Posterior cingulate gyrus (tissue), 11 donors: Measurements from ENCODE around the gene AP4S1.

Experiments
- DNase-seq, 10 donors: peaks; one replicate each; pipeline versions ENCODE4 v3.0.0 to v3.0.0-alpha.2; 2020 to 2021; ENCODE audit warnings: mixed read lengths in 3 of 10
- intact Hi-C: fragments of 100-400 bp; cut with DNase I; formaldehyde crosslinking; loops from one replicate; pipeline ENCODE4 v1.15.1; 2023

Gene AP4S1

GRCh38 chr14:31125231-31125630 lies 99.8 kb downstream of the AP4S1 start:
- DNase-seq = no peak
- intact Hi-C loops = no loop called here

GRCh38 chr14:31126680-31127079 lies 101.2 kb downstream of the AP4S1 start:
- DNase-seq = no peak

DNA sequence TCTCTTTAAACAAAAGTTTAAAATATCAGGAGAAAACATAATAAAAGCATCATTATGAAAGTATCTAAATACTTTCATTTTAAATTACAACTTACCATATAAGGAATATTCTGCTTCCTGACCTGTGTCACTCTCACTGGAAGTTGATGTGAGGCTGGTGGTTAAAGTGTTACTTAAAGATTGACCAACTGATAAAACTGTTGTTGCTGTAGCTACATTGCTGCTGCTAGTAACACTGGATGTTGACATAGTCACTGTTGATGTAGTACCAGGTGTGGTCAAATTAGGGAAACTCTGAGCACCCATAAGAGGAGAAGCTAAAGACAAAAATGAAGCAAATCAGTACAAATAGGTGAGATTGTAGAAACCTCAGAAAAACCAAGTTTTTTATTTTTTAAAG lies 102.2 kb downstream of the AP4S1 start:
- intact Hi-C loops = no loop called here
- DNase-seq = no peak

More at GRCh38 chr14:31126680-31127079, 101.2 kb downstream of the AP4S1 start:
- intact Hi-C loops = no loop called here

- DNase-seq = no peak
- intact Hi-C loops = no loop called here
Measured at GRCh38 chr14:31128601-31129526, 103.4 kb downstream of the AP4S1 start.

GRCh38 chr14:31133133-31133532 lies 107.7 kb downstream of the AP4S1 start:
- DNase-seq = no peak
- intact Hi-C loops = no loop called here

DNA sequence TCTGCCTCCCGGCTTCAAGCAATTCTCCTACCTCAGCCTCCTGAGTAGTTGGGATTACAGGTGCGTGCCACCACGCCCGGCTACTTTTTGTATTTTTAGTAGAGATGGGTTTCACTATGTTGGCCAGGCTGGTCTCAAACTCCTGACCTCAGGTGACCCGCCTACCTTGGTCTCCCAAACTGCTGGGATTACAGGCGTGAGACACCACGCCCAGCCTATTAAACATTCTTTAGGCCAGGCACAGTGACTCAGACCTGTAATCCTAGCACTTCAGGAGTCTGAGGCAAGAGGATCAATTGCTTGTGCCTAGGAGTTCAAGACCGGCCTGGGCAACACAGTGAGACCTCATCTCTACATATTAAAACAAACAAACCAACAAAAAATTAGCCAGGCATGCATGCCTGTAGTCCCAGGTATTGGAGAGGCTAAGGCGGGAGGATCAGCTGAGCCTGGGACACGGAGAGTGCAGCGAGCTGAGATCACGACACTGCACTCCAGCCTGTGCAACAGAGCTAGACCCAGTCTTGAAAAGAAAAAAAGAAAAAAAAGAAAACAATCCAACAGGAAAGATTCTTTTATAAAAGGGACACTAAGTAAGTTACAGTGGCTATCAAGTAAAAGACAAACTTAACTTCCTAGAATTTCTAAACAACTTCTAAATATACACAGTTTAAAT lies 111.9 kb downstream of the AP4S1 start:
- intact Hi-C loops = no loop called here
- DNase-seq = no peak

GRCh38 chr14:31138301-31138700 lies 112.9 kb downstream of the AP4S1 start:
- intact Hi-C loops = no loop called here

GRCh38 chr14:31139301-31139847 lies 113.9 kb downstream of the AP4S1 start:
- DNase-seq = no peak
- intact Hi-C loops = no loop called here

More at GRCh38 chr14:31138301-31138700, 112.9 kb downstream of the AP4S1 start:
- no peak for DNase-seq

- intact Hi-C loops = no loop called here
- DNase-seq = no peak
Measured at GRCh38 chr14:31142455-31143087, 117.1 kb downstream of the AP4S1 start.
